ENCODE data around the gene PTPRN.

Gene PTPRN

DNA sequence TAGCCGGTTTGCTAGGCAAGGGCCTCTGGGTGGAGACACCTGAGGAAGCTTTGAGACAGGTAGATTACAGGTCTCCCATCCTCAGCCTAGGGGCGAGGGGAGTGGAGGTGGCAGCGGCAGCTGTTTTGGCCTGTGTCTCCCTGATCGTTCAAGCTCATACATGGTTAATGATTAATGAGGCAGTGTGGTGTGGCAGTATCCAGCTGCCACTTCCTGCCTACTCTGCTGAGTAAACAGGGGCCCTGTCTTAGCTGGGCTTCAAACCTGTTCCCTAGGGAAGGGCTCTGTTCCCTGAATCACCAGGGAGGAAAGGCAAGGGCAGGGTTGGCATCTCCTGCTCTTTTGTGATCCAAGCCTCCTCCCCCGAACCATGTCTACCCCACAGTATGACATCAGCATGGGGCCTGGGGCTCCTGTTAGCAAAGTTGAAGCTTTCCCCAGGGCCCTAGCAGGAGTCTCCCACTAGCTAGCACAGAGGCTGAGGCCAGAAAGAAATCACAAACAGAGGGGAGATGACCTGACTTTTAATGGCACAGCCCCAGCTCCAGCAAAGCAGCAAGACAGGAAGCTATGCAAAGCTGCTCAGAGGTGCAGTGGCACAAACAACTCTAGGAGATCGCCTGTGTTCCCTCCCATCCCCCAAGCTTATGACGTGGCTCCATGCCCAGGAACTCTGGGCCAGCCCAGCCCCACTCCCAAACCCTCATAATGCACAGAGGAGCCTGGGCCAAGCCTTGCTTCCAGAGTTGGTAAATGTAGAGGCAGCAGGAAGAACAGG, 59.8 kb downstream of the PTPRN start:
- in situ Hi-C loops (cut with MboI; ENCODE audit: low sequenced_read_pairs), result no loop called here

DNA sequence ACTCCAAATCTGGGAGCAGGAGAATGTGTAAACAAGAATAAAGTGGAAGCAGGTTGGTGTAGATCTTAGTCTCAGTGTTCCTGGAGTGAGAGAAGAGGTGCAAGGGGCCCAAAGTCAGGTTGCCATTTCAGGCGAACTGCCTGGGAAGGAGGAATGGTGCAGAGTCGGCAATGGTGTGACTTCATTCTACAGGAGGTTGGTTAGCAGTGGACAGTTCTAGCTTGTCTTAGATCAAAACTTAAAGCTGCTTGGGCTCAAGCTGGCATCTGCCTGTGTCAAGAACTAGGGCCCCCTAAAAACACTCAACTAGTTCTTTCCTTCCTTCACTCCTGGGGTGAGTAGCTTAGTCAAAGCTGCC, 60.4 kb downstream of the PTPRN start:
- in situ Hi-C loops (cut with MboI; ENCODE audit: low sequenced_read_pairs), result no loop called here

DNA sequence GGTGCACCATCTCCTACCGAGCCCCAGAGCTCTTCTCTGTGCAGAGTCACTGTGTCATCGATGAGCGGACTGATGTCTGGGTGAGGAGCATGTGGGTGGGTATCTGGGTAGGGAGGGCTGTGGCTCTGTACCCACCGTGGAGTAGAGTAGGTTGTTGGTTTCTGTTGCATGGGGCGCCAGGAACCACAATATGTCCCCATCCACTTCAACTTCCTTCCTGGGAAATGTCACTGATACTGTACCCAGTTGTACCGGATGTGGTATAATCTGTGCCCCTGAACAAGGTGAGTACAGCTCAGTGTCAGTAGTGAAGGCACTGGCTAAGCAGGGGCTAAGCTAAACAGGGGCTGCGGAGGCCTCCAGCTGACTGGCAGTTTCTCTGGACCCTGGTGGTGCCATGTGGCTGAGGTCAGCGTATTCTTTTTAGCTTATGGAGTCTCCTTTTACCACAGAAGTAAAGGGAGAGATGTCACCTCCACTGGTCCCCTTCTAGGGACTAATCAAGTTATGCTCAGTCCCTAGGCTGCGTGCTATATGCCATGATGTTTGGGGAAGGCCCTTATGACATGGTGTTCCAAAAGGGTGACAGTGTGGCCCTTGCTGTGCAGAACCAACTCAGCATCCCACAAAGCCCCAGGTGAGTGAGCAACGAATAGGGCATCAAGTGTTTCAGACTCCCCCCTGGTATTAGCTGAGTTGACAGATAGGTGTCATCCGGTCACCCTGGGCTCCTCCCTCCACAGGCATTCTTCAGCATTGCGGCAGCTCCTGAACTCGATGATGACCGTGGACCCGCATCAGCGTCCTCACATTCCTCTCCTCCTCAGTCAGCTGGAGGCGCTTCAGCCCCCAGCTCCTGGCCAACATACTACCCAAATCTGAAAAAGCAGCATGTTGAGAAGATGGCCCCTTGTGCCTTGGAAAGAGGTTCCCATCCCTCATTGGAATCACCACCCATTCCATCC, 61.2 kb downstream of the PTPRN start:
- in situ Hi-C loops (cut with MboI; ENCODE audit: low sequenced_read_pairs), result no loop called here

DNA sequence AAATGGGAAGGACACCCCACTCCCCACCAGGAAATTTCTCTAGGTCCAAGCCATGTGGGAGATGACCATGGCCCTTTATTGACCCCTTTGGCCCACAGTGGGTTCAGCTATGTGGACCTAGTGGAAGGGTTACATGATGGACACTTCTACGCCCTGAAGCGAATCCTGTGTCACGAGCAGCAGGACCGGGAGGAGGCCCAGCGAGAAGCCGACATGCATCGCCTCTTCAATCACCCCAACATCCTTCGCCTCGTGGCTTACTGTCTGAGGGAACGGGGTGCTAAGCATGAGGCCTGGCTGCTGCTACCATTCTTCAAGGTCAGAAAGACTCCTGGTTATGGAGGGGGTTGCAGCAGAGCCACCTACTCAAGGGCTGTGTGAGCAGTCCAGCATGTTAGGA, 62.6 kb downstream of the PTPRN start:
- in situ Hi-C loops (cut with MboI; ENCODE audit: low sequenced_read_pairs), result no loop called here

DNA sequence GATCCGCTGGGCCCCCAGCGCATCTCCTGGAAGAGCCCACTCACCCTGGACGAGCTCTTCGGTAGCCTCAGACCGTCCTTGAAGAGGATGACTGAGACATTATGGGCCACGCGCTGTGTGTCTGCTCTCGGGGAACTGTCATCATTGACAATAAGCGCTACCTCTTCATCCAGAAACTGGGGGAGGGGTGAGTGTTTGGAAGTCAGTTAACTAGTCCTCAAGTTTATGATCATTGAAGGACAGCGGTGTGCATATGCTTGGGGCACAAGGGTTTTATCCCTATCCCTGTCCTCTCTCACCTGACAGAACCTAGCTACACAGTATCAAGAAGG, 63.3 kb downstream of the PTPRN start:
- in situ Hi-C loops (cut with MboI; ENCODE audit: low sequenced_read_pairs), result no loop called here

DNA sequence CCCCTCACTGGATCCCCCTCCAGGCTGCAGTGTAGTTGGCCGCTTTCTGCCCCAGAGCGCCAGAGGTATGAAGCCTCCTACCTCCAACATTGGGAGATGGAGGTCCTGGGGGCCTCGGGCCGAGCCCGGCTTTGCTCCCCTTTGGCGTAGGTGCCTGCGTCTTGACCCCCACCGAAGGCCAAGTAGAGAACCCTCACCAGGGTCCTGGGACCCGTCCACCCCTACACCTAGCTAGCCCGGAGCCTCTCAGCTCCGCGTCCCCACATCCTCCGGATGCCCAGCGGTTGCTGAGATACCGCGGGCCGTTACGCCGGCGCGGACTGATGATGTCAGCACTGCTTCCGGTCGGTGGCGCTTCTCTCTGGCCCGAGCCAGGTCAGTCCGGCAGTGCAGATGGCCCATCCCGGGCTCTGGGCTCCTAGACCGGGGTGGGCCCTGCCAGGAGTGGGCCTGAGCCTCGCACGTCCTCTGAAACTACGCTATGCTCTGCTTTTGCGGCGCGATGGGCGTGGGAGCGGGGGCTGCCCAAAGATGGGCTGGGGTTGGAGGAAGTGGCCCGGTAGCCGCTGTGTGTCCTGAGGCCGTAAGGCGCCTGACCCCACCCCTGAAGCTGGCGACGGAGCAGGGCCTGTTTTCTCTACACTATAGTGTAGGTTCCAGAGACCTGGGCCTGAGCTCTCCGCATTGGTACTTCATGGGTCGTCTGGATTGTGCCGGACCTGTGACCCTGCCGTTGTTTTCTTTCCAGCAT, 63.9 kb downstream of the PTPRN start, which contains the start of the genes GLB1L and STK16:
GLB1L (minus strand) TSS at position 297 of the 751 bp plus-strand sequence. CDS start 1,871 bp downstream, outside the sequence.
STK16 (plus strand) TSS at position 332 of the 751 bp plus-strand sequence. CDS start 521 bp downstream, outside the sequence.
- in situ Hi-C loops (cut with MboI; ENCODE audit: low sequenced_read_pairs), result no loop called here

DNA sequence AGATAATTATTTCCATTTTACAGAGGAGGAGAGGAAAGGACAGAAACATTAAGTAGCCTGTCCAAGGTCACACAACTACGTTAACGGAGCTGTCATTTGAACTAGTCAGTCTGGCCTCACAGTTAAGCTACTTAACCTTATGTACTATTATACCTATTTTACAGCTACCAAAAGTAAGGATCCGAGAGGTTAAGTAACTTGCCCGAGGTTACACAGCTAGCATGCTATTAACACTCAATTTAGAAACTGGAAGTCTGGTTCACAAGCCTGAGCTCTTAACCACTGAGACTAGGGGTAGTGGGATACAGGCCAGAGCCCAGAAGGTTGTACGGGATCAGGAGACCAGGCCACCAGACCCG, 64.4 kb downstream of the PTPRN start:
- in situ Hi-C loops (cut with MboI; ENCODE audit: low sequenced_read_pairs), result no loop called here

DNA sequence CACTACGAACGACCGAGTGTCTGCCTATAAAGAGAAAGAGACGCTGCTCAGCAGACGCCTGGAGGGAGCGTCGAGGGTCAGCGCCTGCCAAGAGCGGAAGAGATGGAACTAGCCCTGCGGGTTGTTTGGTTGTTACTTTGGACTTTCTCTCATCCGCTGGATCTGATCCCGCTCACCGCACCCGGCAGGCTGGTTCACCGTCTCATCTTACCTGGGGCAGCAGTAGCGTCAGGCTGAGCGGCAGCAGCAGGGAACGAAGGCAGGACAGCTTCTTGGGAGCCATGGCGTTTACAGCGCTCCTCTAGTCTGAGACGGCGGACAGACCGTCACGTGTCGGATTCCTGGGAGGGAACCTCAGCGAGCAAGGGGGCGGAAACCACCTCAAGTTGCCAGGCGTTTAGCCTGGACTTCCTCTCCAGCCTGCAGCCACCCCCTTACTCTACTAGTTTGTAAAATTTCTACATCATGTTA, 65.9 kb downstream of the PTPRN start:
- in situ Hi-C loops (cut with MboI; ENCODE audit: low sequenced_read_pairs), result no loop called here

Data from HL-60/S4 (cell line).